Astrocyte (in vitro differentiated cells and primary cell): Measurements from ENCODE around the gene RGS17.

Experiments used
- CTCF ChIP-seq: IDR thresholded peaks from 2 replicates; pipeline ENCODE4 v1.5.1; 2011; ENCODE audit warnings: low read depth, mild to moderate bottlenecking, inconsistent platforms, low read length, moderate library complexity; ENCODE audit not compliant: insufficient read depth
- EZH2 ChIP-seq: IDR thresholded peaks from 2 replicates; pipeline ENCODE4 v1.6.1; 2012; ENCODE audit warnings: mild to moderate bottlenecking, low read length, inconsistent platforms; ENCODE audit not compliant: insufficient read depth

GRCh38 chr6:152993431-152993830 lies 137.7 kb downstream of the RGS17 start:
- TF ChIP-seq CTCF: no peak
- no peak for TF ChIP-seq EZH2
